ENCODE data around the gene AKAP13.

The AKAP13 gene

DNA sequence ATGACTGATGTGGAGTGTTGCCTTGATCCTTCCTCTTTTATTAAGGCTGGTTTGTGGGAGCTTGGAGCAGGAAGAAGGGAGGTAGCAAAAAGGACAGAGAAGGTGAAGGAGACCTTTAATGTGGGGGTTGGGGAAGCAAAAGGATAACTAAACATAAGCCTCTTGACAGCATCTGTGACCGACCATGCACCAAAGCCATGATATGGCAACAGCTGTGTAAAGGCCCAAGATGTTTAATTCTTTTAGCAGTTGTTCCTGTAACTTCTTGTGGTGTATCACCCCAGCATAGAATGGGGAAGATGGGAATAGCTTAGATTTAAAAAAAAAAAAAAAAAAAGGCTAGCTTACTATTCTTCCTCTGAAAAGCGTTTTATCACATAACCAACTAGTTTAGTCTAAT lies 219.6 kb downstream of the AKAP13 start:
- no peak for TF ChIP-seq CREB1 (IDR thresholded peaks at IDR 0.05; ENCODE audit: low read depth)
- TF ChIP-seq, protein P1, sequence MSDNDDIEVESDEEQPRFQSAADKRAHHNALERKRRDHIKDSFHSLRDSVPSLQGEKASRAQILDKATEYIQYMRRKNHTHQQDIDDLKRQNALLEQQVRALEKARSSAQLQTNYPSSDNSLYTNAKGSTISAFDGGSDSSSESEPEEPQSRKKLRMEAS (IDR thresholded peaks at IDR 0.05), result no peak
- TF ChIP-seq RAD21 (IDR thresholded peaks at IDR 0.05; ENCODE audit: low read depth), result no peak
- TF ChIP-seq, protein P2, sequence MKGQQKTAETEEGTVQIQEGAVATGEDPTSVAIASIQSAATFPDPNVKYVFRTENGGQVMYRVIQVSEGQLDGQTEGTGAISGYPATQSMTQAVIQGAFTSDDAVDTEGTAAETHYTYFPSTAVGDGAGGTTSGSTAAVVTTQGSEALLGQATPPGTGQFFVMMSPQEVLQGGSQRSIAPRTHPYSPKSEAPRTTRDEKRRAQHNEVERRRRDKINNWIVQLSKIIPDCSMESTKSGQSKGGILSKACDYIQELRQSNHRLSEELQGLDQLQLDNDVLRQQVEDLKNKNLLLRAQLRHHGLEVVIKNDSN (IDR thresholded peaks at IDR 0.05), result no peak
- TF ChIP-seq, protein P3, sequence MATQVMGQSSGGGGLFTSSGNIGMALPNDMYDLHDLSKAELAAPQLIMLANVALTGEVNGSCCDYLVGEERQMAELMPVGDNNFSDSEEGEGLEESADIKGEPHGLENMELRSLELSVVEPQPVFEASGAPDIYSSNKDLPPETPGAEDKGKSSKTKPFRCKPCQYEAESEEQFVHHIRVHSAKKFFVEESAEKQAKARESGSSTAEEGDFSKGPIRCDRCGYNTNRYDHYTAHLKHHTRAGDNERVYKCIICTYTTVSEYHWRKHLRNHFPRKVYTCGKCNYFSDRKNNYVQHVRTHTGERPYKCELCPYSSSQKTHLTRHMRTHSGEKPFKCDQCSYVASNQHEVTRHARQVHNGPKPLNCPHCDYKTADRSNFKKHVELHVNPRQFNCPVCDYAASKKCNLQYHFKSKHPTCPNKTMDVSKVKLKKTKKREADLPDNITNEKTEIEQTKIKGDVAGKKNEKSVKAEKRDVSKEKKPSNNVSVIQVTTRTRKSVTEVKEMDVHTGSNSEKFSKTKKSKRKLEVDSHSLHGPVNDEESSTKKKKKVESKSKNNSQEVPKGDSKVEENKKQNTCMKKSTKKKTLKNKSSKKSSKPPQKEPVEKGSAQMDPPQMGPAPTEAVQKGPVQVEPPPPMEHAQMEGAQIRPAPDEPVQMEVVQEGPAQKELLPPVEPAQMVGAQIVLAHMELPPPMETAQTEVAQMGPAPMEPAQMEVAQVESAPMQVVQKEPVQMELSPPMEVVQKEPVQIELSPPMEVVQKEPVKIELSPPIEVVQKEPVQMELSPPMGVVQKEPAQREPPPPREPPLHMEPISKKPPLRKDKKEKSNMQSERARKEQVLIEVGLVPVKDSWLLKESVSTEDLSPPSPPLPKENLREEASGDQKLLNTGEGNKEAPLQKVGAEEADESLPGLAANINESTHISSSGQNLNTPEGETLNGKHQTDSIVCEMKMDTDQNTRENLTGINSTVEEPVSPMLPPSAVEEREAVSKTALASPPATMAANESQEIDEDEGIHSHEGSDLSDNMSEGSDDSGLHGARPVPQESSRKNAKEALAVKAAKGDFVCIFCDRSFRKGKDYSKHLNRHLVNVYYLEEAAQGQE (IDR thresholded peaks at IDR 0.05; ENCODE audit: low read depth), result no peak
- TF ChIP-seq EGR1 (IDR thresholded peaks at IDR 0.05), result no peak

DNA sequence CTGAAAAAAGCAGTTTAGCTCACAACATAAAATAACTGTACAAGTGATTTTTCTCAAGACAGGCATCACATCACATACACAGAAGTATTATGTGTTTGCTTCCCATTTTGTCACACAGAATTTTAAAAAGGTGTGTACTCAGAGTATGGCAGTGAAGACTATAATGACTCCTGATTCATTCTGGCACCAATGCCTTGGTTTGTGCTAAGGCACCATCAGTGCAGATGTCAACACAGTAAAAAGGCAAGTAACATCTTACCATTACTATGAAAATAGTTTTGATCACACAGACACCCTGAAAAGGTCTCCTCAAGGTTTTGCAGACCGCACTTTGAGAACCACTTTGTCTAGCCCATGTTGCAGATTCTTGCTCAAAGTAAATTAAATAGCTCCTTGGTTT lies 222.8 kb downstream of the AKAP13 start:
- no peak for TF ChIP-seq CEBPB (IDR thresholded peaks at IDR 0.05)
- TF ChIP-seq YY1 (IDR thresholded peaks at IDR 0.05; ENCODE audit: low read depth), result no peak
- TF ChIP-seq, protein P3 (IDR thresholded peaks at IDR 0.05; ENCODE audit: low read depth), result no peak
- TF ChIP-seq TAF1 (IDR thresholded peaks at IDR 0.05; ENCODE audit: low read depth), result no peak
- no peak for TF ChIP-seq FOXM1 (IDR thresholded peaks at IDR 0.05; ENCODE audit: borderline replicate concordance, low read depth)
- no peak for TF ChIP-seq NFIC (IDR thresholded peaks at IDR 0.05)
- TF ChIP-seq, protein P1 (IDR thresholded peaks at IDR 0.05), result no peak
- TF ChIP-seq EGR1 (IDR thresholded peaks at IDR 0.05), result no peak
- no peak for TF ChIP-seq RAD21 (IDR thresholded peaks at IDR 0.05; ENCODE audit: low read depth)
- TF ChIP-seq TCF12 (IDR thresholded peaks at IDR 0.05; ENCODE audit: low read depth), result no peak
- no peak for TF ChIP-seq CREB1 (IDR thresholded peaks at IDR 0.05; ENCODE audit: low read depth)
- no peak for TF ChIP-seq EP300 (IDR thresholded peaks at IDR 0.05; ENCODE audit: borderline replicate concordance)
- TF ChIP-seq, protein P2 (IDR thresholded peaks at IDR 0.05), result no peak
- no peak for TF ChIP-seq ZBTB7A (IDR thresholded peaks at IDR 0.05; ENCODE audit: low read depth)
- no peak for TF ChIP-seq TEAD4 (IDR thresholded peaks at IDR 0.05)

DNA sequence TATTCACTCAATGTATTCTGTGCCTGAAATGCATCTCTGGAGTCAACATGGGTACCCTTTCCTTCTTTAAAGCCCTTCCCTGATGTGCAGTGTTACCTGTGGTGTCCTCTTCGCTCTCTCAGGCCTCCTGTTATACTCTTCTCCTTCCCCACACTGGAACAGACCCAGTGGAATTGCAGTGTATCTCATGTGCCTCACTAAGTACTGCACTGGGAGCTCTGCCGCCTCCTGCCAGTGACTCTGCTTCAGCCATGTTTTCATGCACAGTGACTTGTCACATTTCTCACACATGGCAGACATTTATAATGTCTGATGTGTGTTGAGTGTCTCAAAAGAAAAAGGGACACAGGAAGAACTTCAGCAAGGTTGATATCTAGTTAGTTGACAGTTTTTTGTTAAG lies 223.3 kb downstream of the AKAP13 start:
- TF ChIP-seq YY1 (IDR thresholded peaks at IDR 0.05; ENCODE audit: low read depth) (no peak), EP300 (IDR thresholded peaks at IDR 0.05; ENCODE audit: borderline replicate concordance) (no peak), CEBPB (IDR thresholded peaks at IDR 0.05) (no peak), TEAD4 (IDR thresholded peaks at IDR 0.05) (no peak)
- TF ChIP-seq, protein P1 (IDR thresholded peaks at IDR 0.05), result no peak

DNA sequence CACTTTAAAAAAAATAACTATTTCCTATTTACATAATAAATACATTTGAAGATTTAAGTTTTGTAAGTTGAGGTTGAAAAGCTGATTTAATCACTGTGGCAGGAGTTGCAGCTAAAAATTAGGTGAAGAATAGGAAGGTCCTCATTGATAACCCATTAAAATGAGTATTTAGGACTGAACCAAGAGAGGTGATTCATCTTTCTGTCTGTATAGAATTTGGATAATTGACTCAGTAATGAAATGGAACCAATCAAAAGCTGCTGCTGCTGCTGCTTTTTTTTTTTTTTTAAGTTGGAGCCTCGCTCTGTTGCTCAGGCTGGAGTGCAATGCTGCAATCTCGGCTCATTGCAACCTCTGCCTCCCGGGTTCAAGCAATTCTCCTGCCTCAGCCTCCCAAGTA lies 223.8 kb downstream of the AKAP13 start:
- TF ChIP-seq TCF12 (IDR thresholded peaks at IDR 0.05; ENCODE audit: low read depth) (no peak), EP300 (IDR thresholded peaks at IDR 0.05; ENCODE audit: borderline replicate concordance) (no peak), EGR1 (IDR thresholded peaks at IDR 0.05) (no peak), RAD21 (IDR thresholded peaks at IDR 0.05; ENCODE audit: low read depth) (no peak), NFIC (IDR thresholded peaks at IDR 0.05) (no peak), CREB1 (IDR thresholded peaks at IDR 0.05; ENCODE audit: low read depth) (no peak), CEBPB (IDR thresholded peaks at IDR 0.05) (no peak), ZBTB7A (IDR thresholded peaks at IDR 0.05; ENCODE audit: low read depth) (no peak), TEAD4 (IDR thresholded peaks at IDR 0.05) (no peak)
- TF ChIP-seq, protein P1 (IDR thresholded peaks at IDR 0.05), result no peak
- TF ChIP-seq, protein P2 (IDR thresholded peaks at IDR 0.05), result no peak

DNA sequence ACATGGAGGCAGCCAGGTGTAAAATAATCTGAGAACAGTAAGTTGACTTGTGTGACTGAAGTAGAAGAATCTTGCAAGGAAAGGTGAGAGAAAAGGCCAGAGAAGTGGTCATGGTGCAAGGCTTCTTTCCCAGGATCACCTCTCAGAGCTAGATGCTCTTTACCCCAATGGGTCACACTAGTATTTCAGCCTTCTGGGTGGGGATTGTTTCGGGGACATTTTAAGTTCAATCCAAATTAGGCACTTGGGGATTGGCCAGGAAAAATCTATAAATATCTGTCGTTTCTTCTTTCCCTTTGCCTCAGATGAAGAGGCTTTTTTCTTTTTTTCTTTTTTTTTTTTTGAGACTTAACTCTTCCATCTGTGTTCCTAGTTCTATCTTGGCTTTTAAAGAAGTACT lies 226.3 kb downstream of the AKAP13 start:
- TF ChIP-seq, protein P2 (IDR thresholded peaks at IDR 0.05), result no peak
- TF ChIP-seq CEBPB (IDR thresholded peaks at IDR 0.05) (no peak), NFIC (IDR thresholded peaks at IDR 0.05) (no peak), ZBTB7A (IDR thresholded peaks at IDR 0.05; ENCODE audit: low read depth) (no peak), EP300 (IDR thresholded peaks at IDR 0.05; ENCODE audit: borderline replicate concordance) (no peak), TCF12 (IDR thresholded peaks at IDR 0.05; ENCODE audit: low read depth) (no peak), FOXM1 (IDR thresholded peaks at IDR 0.05; ENCODE audit: borderline replicate concordance, low read depth) (no peak), RAD21 (IDR thresholded peaks at IDR 0.05; ENCODE audit: low read depth) (no peak), YY1 (IDR thresholded peaks at IDR 0.05; ENCODE audit: low read depth) (no peak), TEAD4 (IDR thresholded peaks at IDR 0.05) (no peak), EGR1 (IDR thresholded peaks at IDR 0.05) (no peak), TAF1 (IDR thresholded peaks at IDR 0.05; ENCODE audit: low read depth) (no peak)
- TF ChIP-seq, protein P3 (IDR thresholded peaks at IDR 0.05; ENCODE audit: low read depth), result no peak
- TF ChIP-seq, protein P1 (IDR thresholded peaks at IDR 0.05), result no peak
